WTC11 (cell line): ENCODE measurements around the gene MKS1. TPM values are rescaled to one million over a fixed set of nuclear protein-coding genes. Genes with fewer than 3 reads are reported as not detected.

ENCODE experiments used
- ATAC-seq: fragments of 200-7000 bp; cut with Tn5 transposase; 2 replicates; pipeline ENCODE4 v1.10.0; 2021; ENCODE audit warnings: mild to moderate bottlenecking, moderate library complexity
- CTCF ChIA-PET: fragments of 300-600 bp; sonication (Branson Sonifier 250); formaldehyde crosslinking; loops from one replicate; lab custom pipeline; 2021; ENCODE audit warnings: antibody characterized with exemption; lab: Charles Lee
- POLR2A ChIA-PET: fragments of 350-600 bp; sonication (Branson Sonifier 250); formaldehyde crosslinking; loops from one replicate; lab custom pipeline; 2021; ENCODE audit warnings: antibody characterized with exemption; lab: Charles Lee
- DNase-seq: peaks from one replicate; pipeline ENCODE4 v3.0.0; 2021; ENCODE audit warnings: low spot score
- H3K27ac Mint-ChIP-seq: 2 replicates; pipeline ENCODE4 v1.8.0; 2021; ENCODE audit warnings: mixed read lengths
- H3K27me3 Mint-ChIP-seq: 2 replicates; pipeline ENCODE4 v1.8.0; 2021; ENCODE audit warnings: low read depth, mild to moderate bottlenecking, moderate library complexity, mixed read lengths
- H3K36me3 Mint-ChIP-seq: 2 replicates; pipeline ENCODE4 v1.8.0; 2021; ENCODE audit warnings: mixed read lengths
- H3K4me1 Mint-ChIP-seq: 2 replicates; pipeline ENCODE4 v1.8.0; 2022; ENCODE audit warnings: mixed read lengths
- H3K4me3 Mint-ChIP-seq: 2 replicates; pipeline ENCODE4 v1.8.0; 2021; ENCODE audit warnings: mild to moderate bottlenecking, moderate library complexity, mixed read lengths
- H3K9me3 Mint-ChIP-seq: 2 replicates; pipeline ENCODE4 v1.8.0; 2021; ENCODE audit warnings: mixed read lengths
- CBFB ChIP-seq: sonication (generic); formaldehyde crosslinking; IDR thresholded peaks from 2 replicates; pipeline ENCODE4 v1.8.1; 2022; ENCODE audit warnings: mild to moderate bottlenecking, low read depth, missing genetic modification reagents
- ELF4 ChIP-seq: sonication (generic); formaldehyde crosslinking; IDR thresholded peaks from 2 replicates; pipeline ENCODE4 v1.8.1; 2022; ENCODE audit warnings: low read depth, mild to moderate bottlenecking, moderate library complexity, missing genetic modification reagents
- EMX1 ChIP-seq: fragments of 250-450 bp; sonication (Bioruptor Pico); IDR thresholded peaks from 2 replicates; pipeline ENCODE4 v1.8.0; 2021; ENCODE audit warnings: mild to moderate bottlenecking
- ERG ChIP-seq: fragments of 250-450 bp; sonication (Bioruptor Pico); IDR thresholded peaks from 2 replicates; pipeline ENCODE4 v1.8.0; 2021; ENCODE audit warnings: mild to moderate bottlenecking
- FOXP1 ChIP-seq: sonication (generic); formaldehyde crosslinking; IDR thresholded peaks from 2 replicates; pipeline ENCODE4 v1.8.0; 2022; ENCODE audit warnings: missing genetic modification reagents, mild to moderate bottlenecking, moderate library complexity, borderline replicate concordance
- FOXP4 ChIP-seq: sonication (generic); formaldehyde crosslinking; IDR thresholded peaks from 2 replicates; pipeline ENCODE4 v1.8.0; 2022; ENCODE audit warnings: mild to moderate bottlenecking, missing genetic modification reagents
- GRHL2 ChIP-seq: fragments of 250-450 bp; sonication (Bioruptor Pico); IDR thresholded peaks from 2 replicates; pipeline ENCODE4 v1.8.0; 2022; ENCODE audit warnings: mild to moderate bottlenecking, moderate library complexity; ENCODE audit not compliant: insufficient replicate concordance, severe bottlenecking
- GTF2I ChIP-seq: fragments of 250-450 bp; sonication (Bioruptor Pico); conservative IDR thresholded peaks from 2 replicates; pipeline ENCODE4 v1.4.0; 2021; ENCODE audit warnings: mild to moderate bottlenecking
- IRF2 ChIP-seq: sonication (generic); formaldehyde crosslinking; IDR thresholded peaks from 2 replicates; pipeline ENCODE4 v1.8.0; 2022; ENCODE audit warnings: low read depth, missing genetic modification reagents, borderline replicate concordance
- MAX ChIP-seq: sonication (generic); formaldehyde crosslinking; IDR thresholded peaks from 2 replicates; pipeline ENCODE4 v1.8.0; 2022; ENCODE audit warnings: mild to moderate bottlenecking, missing genetic modification reagents
- SMAD4 ChIP-seq: sonication (generic); formaldehyde crosslinking; IDR thresholded peaks from 2 replicates; pipeline ENCODE4 v1.8.0; 2022; ENCODE audit warnings: mild to moderate bottlenecking, missing genetic modification reagents
- SP1 ChIP-seq: sonication (generic); formaldehyde crosslinking; conservative IDR thresholded peaks from 2 replicates; pipeline ENCODE4 v1.8.1; 2022; ENCODE audit warnings: missing genetic modification reagents
- ZBTB21 ChIP-seq: sonication (generic); formaldehyde crosslinking; IDR thresholded peaks from 2 replicates; pipeline ENCODE4 v1.8.1; 2023; ENCODE audit warnings: mild to moderate bottlenecking, missing genetic modification reagents, borderline replicate concordance
- ZBTB43 ChIP-seq: sonication (generic); formaldehyde crosslinking; IDR thresholded peaks from 2 replicates; pipeline ENCODE4 v1.8.1; 2023; ENCODE audit warnings: mild to moderate bottlenecking, missing genetic modification reagents
- ZNF423 ChIP-seq: fragments of 250-450 bp; sonication (Bioruptor Pico); IDR thresholded peaks from 2 replicates; pipeline ENCODE4 v2.1.2; 2022; ENCODE audit warnings: mild to moderate bottlenecking, moderate library complexity
- total RNA-seq: library from RNA; stranded (reverse); gene quantifications from 3 replicates; pipeline ENCODE4 v1.2.3, GENCODE V29; 2021
- TF ChIP-seq, protein P1 (sequence below): sonication (generic); formaldehyde crosslinking; IDR thresholded peaks from 2 replicates; pipeline ENCODE4 v1.8.1; 2023; ENCODE audit warnings: mild to moderate bottlenecking, missing genetic modification reagents, moderate library complexity
- TF ChIP-seq, protein P2 (sequence below): sonication (generic); formaldehyde crosslinking; IDR thresholded peaks from 2 replicates; pipeline ENCODE4 v1.8.0; 2022; ENCODE audit warnings: mild to moderate bottlenecking, missing genetic modification reagents
- TF ChIP-seq, protein P3 (sequence below): sonication (generic); formaldehyde crosslinking; IDR thresholded peaks from 2 replicates; pipeline ENCODE4 v1.8.1; 2023; ENCODE audit warnings: mild to moderate bottlenecking, missing genetic modification reagents, moderate library complexity
- TF ChIP-seq, protein P4 (sequence below): sonication (generic); formaldehyde crosslinking; conservative IDR thresholded peaks from 2 replicates; pipeline ENCODE4 v1.8.1; 2022; ENCODE audit warnings: mild to moderate bottlenecking, missing genetic modification reagents
- TF ChIP-seq, protein P5 (sequence below): sonication (generic); formaldehyde crosslinking; IDR thresholded peaks from 2 replicates; pipeline ENCODE4 v1.8.0; 2023; ENCODE audit warnings: missing genetic modification reagents, mild to moderate bottlenecking, borderline replicate concordance
- TF ChIP-seq, protein P6 (sequence below): fragments of 250-450 bp; sonication (Bioruptor Pico); IDR thresholded peaks from 2 replicates; pipeline ENCODE4 v1.9.0; 2021; ENCODE audit warnings: moderate library complexity, mild to moderate bottlenecking, inconsistent platforms, borderline replicate concordance

MKS1 gene
- total RNA-seq, 1 experiment from 2014 or later = 24.2 TPM

DNA sequence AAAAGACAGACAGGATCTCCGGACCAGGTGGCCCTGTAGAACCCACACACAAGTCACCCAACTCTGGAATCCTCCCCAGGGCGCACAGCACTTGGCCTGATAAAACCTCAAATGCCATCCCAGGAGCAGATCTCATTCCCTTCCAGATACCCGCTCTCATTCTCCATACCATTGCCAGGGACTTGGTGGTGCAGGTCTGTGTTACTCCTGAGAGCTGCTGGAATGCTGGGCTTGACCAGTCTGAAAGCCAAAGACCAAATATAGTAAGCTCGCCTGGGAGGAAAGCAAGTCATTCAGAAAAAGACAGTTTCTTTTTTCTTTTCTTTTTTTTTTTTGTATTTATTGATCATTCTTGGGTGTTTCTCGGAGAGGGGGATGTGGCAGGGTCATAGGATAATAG is 10.7 kb downstream of the MKS1 start:
- no peak for ATAC-seq
- Mint-ChIP-seq H3K9me3 (no peaks in the 10 kb centered on the region), H3K4me3 (no peak overlapping the region), H3K27me3 (no peaks in the 10 kb centered on the region), H3K36me3 (peaks cover 14% of the 10 kb centered on the region), H3K4me1 (no peaks in the 10 kb centered on the region), H3K27ac (no peak overlapping the region)
- ChIA-PET CTCF (interaction anchor here (1.3 kb wide), 1 partner anchor 8 kb away, joined by 5 read pairs; no protein-coding TSS in a partner anchor), POLR2A (no interaction called here)
- TF ChIP-seq ZBTB21 (CRISPR knock-in tag) = no peak
- TF ChIP-seq FOXP4 (CRISPR knock-in tag) = no peak
- TF ChIP-seq SP1 (CRISPR knock-in tag) = no peak
- TF ChIP-seq, protein P1, sequence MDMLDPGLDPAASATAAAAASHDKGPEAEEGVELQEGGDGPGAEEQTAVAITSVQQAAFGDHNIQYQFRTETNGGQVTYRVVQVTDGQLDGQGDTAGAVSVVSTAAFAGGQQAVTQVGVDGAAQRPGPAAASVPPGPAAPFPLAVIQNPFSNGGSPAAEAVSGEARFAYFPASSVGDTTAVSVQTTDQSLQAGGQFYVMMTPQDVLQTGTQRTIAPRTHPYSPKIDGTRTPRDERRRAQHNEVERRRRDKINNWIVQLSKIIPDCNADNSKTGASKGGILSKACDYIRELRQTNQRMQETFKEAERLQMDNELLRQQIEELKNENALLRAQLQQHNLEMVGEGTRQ = no peak
- no peak for TF ChIP-seq IRF2 (CRISPR knock-in tag)
- no peak for TF ChIP-seq MAX (CRISPR knock-in tag)
- TF ChIP-seq, protein P2, sequence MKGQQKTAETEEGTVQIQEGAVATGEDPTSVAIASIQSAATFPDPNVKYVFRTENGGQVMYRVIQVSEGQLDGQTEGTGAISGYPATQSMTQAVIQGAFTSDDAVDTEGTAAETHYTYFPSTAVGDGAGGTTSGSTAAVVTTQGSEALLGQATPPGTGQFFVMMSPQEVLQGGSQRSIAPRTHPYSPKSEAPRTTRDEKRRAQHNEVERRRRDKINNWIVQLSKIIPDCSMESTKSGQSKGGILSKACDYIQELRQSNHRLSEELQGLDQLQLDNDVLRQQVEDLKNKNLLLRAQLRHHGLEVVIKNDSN (CRISPR knock-in tag) = no peak
- TF ChIP-seq, protein P3, sequence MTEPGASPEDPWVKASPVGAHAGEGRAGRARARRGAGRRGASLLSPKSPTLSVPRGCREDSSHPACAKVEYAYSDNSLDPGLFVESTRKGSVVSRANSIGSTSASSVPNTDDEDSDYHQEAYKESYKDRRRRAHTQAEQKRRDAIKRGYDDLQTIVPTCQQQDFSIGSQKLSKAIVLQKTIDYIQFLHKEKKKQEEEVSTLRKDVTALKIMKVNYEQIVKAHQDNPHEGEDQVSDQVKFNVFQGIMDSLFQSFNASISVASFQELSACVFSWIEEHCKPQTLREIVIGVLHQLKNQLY (CRISPR knock-in tag) = no peak
- TF ChIP-seq, protein P4, sequence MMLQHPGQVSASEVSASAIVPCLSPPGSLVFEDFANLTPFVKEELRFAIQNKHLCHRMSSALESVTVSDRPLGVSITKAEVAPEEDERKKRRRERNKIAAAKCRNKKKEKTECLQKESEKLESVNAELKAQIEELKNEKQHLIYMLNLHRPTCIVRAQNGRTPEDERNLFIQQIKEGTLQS (CRISPR knock-in tag) = no peak
- TF ChIP-seq, protein P5, sequence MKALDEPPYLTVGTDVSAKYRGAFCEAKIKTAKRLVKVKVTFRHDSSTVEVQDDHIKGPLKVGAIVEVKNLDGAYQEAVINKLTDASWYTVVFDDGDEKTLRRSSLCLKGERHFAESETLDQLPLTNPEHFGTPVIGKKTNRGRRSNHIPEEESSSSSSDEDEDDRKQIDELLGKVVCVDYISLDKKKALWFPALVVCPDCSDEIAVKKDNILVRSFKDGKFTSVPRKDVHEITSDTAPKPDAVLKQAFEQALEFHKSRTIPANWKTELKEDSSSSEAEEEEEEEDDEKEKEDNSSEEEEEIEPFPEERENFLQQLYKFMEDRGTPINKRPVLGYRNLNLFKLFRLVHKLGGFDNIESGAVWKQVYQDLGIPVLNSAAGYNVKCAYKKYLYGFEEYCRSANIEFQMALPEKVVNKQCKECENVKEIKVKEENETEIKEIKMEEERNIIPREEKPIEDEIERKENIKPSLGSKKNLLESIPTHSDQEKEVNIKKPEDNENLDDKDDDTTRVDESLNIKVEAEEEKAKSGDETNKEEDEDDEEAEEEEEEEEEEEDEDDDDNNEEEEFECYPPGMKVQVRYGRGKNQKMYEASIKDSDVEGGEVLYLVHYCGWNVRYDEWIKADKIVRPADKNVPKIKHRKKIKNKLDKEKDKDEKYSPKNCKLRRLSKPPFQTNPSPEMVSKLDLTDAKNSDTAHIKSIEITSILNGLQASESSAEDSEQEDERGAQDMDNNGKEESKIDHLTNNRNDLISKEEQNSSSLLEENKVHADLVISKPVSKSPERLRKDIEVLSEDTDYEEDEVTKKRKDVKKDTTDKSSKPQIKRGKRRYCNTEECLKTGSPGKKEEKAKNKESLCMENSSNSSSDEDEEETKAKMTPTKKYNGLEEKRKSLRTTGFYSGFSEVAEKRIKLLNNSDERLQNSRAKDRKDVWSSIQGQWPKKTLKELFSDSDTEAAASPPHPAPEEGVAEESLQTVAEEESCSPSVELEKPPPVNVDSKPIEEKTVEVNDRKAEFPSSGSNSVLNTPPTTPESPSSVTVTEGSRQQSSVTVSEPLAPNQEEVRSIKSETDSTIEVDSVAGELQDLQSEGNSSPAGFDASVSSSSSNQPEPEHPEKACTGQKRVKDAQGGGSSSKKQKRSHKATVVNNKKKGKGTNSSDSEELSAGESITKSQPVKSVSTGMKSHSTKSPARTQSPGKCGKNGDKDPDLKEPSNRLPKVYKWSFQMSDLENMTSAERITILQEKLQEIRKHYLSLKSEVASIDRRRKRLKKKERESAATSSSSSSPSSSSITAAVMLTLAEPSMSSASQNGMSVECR = no peak
- no peak for TF ChIP-seq FOXP1 (CRISPR knock-in tag)
- no peak for TF ChIP-seq SMAD4
- TF ChIP-seq ZNF423 (CRISPR knock-in tag) = no peak
- DNase-seq = no peak

- DNase-seq (no peak), ATAC-seq (no peak)
- no peak overlapping the region for H3K4me3 Mint-ChIP-seq
- no peaks in the 10 kb centered on the region for H3K4me1 Mint-ChIP-seq
- ChIA-PET CTCF (interaction anchor here (1.3 kb wide), 1 partner anchor 7 kb away, joined by 5 read pairs; no protein-coding TSS in a partner anchor), POLR2A (no interaction called here)
- H3K27ac Mint-ChIP-seq = no peak overlapping the region
- no peaks in the 10 kb centered on the region for H3K9me3 Mint-ChIP-seq
- H3K36me3 Mint-ChIP-seq = peaks cover 14% of the 10 kb centered on the region
- no peaks in the 10 kb centered on the region for H3K27me3 Mint-ChIP-seq
- TF ChIP-seq GRHL2 = no peak
- TF ChIP-seq, protein P2 (CRISPR knock-in tag) = no peak
- TF ChIP-seq ZBTB21 (CRISPR knock-in tag) = no peak
- TF ChIP-seq, protein P6, sequence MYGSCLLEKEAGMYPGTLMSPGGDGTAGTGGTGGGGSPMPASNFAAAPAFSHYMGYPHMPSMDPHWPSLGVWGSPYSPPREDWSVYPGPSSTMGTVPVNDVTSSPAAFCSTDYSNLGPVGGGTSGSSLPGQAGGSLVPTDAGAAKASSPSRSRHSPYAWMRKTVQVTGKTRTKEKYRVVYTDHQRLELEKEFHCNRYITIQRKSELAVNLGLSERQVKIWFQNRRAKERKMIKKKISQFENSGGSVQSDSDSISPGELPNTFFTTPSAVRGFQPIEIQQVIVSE (CRISPR knock-in tag) = no peak
- TF ChIP-seq ERG (CRISPR knock-in tag) = no peak
- TF ChIP-seq GTF2I (CRISPR knock-in tag) = no peak
- no peak for TF ChIP-seq ELF4 (CRISPR knock-in tag)
- TF ChIP-seq ZBTB43 (CRISPR knock-in tag) = no peak
- no peak for TF ChIP-seq CBFB
- TF ChIP-seq EMX1 = no peak
Measured at GRCh38 chr17:58207451-58207850, 11.6 kb downstream of the MKS1 start.
